Activated gamma-delta T cell treated with Interleukin-2 at 50 U/mL for 16 hours (primary cell): Measurements from ENCODE around the gene PPP2R2B.
"Not testable (repeated sequence)": the region's sequence is repeated elsewhere in the genome, so short reads cannot be mapped to it uniquely, and the experiment has no call there.

Source experiments
- DNase-seq: peaks from one replicate; pipeline ENCODE4 v3.0.0-alpha.2; 2020

PPP2R2B gene

DNA sequence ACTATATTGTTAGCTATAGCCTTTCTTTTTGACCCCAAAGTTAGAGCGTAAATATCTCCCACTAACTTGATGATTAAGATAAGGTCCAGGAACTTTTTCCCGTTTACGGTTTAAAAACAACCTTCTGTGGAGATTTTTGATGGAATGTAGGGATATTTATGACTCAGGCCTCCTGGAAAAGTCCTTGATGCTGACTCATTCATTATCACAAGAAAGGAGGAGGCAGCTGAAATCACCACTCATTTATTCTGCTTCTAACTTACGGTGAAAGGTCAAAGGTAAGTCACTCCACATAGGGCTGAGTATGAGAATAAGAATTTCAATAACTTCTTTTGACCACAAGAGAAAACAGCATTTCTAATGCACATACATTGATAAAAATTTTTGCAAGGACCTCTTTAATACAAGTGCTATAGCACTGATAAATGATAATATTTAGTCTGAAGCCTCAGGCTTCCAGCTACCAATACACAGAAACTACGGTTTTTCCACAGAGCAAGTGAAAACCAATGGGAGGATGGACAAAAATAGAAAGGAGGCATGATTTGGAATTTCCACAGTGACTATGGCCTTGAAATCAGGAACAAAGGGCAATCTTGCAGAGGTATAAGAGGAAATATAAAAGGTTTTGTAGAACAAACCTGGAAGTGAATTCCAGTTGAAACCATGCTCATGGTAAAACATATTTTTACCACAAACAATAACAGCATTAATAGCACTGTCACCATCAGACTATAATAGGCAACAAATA, 146.5 kb downstream of the PPP2R2B start:
- no peak for DNase-seq

- not testable (repeated sequence) for DNase-seq
Observed at GRCh38 chr5:146728746-146729145, 149.8 kb downstream of the PPP2R2B start.

GRCh38 chr5:146726891-146727290, 151.7 kb downstream of the PPP2R2B start:
- no peak for DNase-seq

DNA sequence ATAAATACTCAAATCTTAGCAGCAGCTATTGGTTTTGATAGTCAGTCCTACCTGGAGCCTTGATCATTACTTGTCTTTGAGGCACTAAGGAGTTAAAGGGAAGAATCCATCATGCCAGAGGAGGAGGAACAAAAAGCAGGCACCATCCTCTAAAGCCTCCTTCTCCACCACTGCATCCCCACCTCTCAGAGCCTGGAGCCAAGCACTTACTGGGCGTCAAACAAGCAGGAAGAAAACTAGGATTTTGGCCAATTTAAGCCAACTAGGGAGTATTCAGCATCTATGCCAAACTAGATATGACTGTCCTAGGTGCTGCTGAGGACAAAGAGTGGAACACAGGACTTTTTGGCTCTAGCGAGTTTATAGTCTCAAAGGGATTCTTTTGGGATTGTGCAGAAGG, 152.5 kb downstream of the PPP2R2B start:
- DNase-seq, result no peak

- DNase-seq, result no peak
Observed at GRCh38 chr5:146725025-146725424, 153.5 kb downstream of the PPP2R2B start.

DNA sequence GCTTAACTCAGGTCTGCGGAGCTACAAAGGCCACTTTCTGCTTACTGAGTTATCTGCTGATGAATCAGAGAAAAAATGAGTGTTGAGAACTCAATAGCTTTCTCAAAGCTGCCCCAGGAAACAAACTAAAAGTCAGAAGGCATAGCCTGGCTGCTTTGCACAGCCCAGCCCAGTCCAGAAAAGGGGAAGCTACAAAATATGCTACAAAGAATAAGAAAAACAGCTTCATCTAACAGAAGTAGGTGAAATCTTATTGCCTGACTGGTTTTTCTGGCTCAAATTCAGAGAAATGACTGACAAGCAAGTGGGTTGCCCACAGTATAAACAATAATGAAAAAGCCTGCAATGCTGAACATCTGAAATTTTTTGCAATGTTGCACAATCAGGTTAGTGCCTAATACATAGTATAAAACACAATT, 156.2 kb downstream of the PPP2R2B start:
- DNase-seq, result no peak

GRCh38 chr5:146721073-146721815, 157.3 kb downstream of the PPP2R2B start:
- no peak for DNase-seq

- DNase-seq, result no peak
Observed at GRCh38 chr5:146720107-146720506, 158.4 kb downstream of the PPP2R2B start.

GRCh38 chr5:146719179-146719578, 159.4 kb downstream of the PPP2R2B start:
- DNase-seq, result no peak

DNA sequence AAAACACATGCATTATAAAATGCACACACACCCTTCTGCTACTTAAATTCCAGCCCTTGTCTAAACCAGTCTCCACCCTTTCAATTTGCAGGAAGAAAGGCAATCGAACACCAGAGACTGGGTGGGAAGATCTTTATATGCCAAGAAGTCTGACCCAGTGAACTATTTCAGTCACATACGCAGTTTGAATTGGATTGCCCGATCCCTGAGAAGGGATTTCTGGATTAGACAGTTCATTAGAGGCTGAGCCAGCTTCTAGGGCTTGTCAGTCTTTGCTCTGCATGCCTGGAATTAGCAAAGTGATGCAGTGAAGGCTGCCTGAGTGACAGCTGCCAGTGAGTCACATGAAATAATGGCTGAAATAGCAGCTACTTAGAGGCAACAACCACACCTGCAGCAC, 159.9 kb downstream of the PPP2R2B start:
- DNase-seq, result no peak

GRCh38 chr5:146717951-146718350, 160.6 kb downstream of the PPP2R2B start:
- no peak for DNase-seq

- DNase-seq, result no peak
Observed at GRCh38 chr5:146716636-146717035, 161.9 kb downstream of the PPP2R2B start.

DNA sequence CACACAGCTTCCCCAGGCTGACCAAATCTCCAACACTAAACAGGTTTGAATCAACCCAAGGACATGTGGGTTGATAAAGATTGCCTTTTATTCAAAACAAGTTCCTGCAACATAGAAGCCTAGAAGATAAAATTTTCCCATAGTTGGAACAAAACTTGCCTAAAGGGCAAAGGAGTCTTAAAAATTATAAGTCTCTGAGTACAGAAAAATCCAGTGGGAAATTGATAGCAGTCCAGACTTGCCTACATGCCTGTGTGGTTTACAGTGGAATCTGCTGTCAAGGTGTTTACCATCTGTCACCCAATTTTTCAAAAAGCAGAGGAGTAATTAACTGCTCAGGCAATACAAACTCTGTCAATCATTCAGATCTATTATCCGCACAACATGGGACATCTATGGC, 168.2 kb downstream of the PPP2R2B start:
- no peak for DNase-seq

DNA sequence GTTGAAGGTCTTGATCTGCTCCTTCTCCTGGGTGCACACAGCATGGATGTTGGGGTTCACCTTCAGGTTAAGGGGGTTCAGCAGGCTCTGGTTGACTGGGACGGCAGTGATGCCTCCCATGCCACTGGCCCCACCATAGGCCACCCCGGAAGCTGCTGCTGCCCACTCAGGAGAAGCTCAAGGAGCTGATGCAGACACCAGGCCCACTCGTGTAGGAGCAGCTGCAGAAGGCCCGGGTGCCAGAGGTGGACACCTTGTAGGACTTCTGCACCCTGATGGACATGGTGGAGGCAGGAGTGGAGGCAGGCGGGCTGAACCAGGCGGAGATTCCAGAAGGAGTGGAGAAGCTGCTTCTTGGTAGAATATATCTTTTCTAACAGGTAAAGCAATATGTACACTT, 171.2 kb downstream of the PPP2R2B start:
- DNase-seq, result no peak

DNA sequence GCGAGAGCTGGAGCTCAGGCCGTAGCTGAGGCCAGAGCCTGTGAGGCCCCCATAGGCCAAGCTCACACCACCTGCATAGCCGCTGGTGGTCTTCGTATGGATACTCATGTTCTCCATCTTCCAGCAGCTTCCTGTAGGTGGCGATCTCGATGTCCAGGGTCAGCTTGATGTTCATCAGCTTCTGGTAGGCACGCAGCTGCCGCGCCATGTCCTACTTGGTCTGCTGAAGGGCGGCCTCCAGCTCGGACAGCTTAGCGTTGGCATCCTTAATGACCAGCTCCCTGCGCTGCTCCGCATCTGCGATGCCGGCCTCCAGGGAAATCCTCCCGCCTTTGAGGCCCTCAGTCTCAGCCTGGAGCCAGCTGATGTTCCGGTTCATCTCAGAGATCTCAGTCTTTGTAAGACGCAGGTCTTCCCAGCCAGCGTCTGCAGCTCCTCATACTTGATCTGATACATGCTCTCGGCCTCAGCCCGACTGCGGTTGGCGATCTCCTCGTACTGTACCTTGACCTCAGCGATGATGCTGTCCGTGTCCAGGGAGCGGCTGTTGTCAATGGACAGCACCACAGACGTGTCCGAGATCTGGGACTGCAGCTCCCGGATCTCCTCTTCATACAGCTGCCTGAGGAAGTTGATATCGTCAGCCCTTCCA, 172.1 kb downstream of the PPP2R2B start:
- peak; percentile 3 for DNase-seq

- no peak for DNase-seq
Observed at GRCh38 chr5:146704949-146705665, 173.4 kb downstream of the PPP2R2B start.

DNA sequence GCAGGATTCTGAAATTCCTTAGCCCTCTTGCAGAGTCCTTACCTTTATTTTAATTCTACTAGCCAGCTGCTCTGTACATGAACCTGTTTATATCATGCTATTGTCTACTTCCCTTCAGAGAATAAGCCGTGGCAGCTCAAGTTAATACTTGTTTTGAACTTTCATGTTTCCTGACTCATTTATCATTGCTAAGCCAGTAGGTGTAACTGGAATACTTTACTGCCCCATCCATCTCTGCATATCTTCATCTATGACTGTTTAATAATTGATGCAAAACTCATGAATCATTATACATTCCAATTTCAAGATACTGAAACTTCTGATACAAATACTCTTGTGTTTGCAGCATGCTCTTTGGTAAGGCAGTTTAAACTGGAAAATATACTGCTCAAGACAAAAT, 174.7 kb downstream of the PPP2R2B start:
- DNase-seq, result no peak

DNA sequence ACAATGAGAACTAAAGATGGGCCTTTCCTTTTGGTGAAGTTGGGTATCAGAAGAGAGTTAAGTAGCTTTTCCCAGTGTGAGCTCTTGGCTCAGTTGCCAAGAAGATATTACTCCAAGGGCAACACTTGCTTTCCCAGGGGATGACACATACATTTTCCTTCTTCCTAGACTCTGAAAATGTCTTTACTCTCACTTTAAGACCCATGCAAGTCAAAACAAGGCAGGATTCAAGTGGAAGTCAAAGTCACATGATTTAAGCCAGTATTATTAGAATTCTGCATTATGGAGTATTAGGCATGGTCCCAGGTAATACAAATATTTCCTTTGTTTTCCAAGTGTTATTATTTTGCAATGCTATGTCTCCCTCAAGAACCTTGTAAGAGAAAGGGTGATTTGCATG, 175.1 kb downstream of the PPP2R2B start:
- DNase-seq, result no peak

DNA sequence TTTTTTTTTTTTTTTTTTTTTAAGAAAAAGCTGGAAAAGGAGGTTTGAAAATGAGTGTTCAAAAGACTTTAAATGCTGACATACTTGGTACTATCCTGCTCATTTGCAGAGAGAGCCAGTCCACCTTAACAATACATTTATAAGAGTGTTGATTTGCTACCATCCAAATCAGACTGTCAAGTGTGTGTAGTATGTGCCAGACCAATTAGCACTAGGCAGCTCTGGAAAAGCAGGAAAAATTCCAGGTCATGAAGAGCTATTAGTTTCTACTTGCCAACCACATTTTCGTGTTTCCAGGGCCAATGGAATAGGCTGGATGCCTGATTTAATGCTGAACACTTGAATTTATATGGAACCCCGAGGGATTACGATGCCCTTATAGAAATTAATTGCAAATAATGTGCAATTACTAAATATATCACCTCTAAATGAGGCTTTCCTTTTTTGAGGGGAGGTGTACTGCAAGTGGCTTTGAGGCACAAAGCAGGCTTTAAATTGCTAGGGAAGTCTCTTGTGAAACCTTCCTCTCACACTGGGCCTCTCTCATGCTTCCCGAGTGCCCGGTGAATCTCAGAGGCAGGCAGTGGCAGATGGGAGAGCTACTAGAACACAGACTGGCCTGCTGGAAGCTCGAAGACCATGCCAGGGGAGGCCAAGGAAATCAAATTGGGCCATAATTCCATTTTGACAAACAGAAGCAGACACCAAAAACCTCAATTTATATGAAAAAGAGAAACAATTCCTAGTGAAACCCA, 178.7 kb downstream of the PPP2R2B start:
- DNase-seq, result no peak

DNA sequence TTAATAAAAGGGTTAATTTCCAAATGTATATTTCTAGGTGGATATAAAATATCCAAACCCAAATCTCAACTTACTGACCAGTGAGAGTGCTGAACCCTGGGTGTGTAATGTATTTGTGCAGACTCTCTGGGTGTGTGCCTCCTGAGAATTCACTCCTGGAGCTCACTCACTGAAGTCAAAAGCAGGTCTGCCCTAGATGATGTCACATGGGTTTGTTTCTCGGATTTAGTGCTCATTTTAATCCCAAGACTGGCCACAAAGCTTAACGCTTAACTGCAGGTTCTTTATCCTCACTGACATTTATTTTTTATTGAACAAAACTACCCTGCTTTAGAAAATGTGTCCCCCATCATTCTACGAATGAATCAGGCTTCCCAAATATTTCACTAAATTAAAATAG, 179.4 kb downstream of the PPP2R2B start:
- DNase-seq, result no peak

- DNase-seq, result no peak
Observed at GRCh38 chr5:146698651-146699050, 179.9 kb downstream of the PPP2R2B start.

GRCh38 chr5:146697211-146697610, 181.3 kb downstream of the PPP2R2B start:
- DNase-seq, result no peak

DNA sequence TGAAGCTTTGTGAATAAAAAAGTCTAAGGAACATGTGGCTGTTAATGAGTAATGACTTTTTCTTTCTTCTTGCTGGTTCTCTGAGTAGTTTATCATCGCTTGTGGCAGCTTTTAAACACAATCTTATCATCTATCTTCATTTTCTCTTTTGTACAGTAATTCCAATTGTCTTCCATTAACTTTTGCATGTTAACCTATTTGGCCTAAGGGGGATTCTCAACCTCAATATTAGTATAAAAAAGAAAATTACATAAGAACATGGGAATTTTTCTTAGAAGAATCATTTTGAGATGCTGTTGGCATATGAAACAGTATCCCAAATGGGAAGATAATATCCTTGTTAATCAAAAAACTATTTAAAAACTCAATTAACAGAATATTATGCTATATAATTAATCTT, 182.9 kb downstream of the PPP2R2B start:
- no peak for DNase-seq
